Activated T-helper 1 cell treated with anti-CD3 and anti-CD28 coated beads, Interleukin-12 subunit alpha, Interleukin-12 subunit beta, Interleukin-2, Interleukin-4 antibody, amounts not matched to agents 30 ng/mL and 10 ng/mL and 1 ng/mL, durations not matched to agents 14 hours and 24 hours and 36 hours (primary cell): ENCODE data around the gene SLC38A6. TPM values are rescaled to one million over a fixed set of nuclear protein-coding genes. Genes with fewer than 3 reads are reported as not detected.
"Not testable (repeated sequence)": the region's sequence is repeated elsewhere in the genome, so short reads cannot be mapped to it uniquely, and the experiment has no call there.

ENCODE experiments used
- DNase-seq: peaks from one replicate; pipeline ENCODE4 v3.0.0; 2021; ENCODE audit warnings: low spot score
- H3K27ac Mint-ChIP-seq: one replicate; pipeline ENCODE4 v1.8.0; 2021; ENCODE audit warnings: mild to moderate bottlenecking, mixed read lengths
- H3K27me3 Mint-ChIP-seq: one replicate; pipeline ENCODE4 v1.8.0; 2022; ENCODE audit warnings: mild to moderate bottlenecking, moderate library complexity, mixed read lengths; ENCODE audit not compliant: insufficient read depth
- H3K36me3 Mint-ChIP-seq: one replicate; pipeline ENCODE4 v1.8.0; 2021; ENCODE audit warnings: low read depth, mixed read lengths
- H3K4me1 Mint-ChIP-seq: one replicate; pipeline ENCODE4 v1.8.0; 2021; ENCODE audit warnings: low read depth, mixed read lengths
- H3K4me3 Mint-ChIP-seq: one replicate; pipeline ENCODE4 v1.8.0; 2021; ENCODE audit warnings: mild to moderate bottlenecking, moderate library complexity, mixed read lengths
- H3K9me3 Mint-ChIP-seq: one replicate; pipeline ENCODE4 v1.8.0; 2021; ENCODE audit warnings: mixed read lengths
- intact Hi-C: fragments of 100-400 bp; cut with micrococcal nuclease; formaldehyde crosslinking; loops from one replicate; pipeline ENCODE4 v1.15.1; 2024
- total RNA-seq: library from RNA; stranded (reverse); gene quantifications from 2 replicates; pipeline ENCODE4 v1.2.3, GENCODE V29; 2022

Gene SLC38A6
- total RNA-seq, 1 donor from 2014 or later = 4.5 TPM

- DNase-seq = no peak
- H3K27me3 Mint-ChIP-seq = no peaks in the 10 kb centered on the region
- H3K27ac Mint-ChIP-seq = no peak overlapping the region
- no peaks in the 10 kb centered on the region for H3K4me1 Mint-ChIP-seq
- intact Hi-C loops = no loop called here
- H3K4me3 Mint-ChIP-seq = no peak overlapping the region
- H3K9me3 Mint-ChIP-seq = no peaks in the 10 kb centered on the region
- peaks cover 2% of the 10 kb centered on the region for H3K36me3 Mint-ChIP-seq
Measured at GRCh38 chr14:61076556-61076955, 95.5 kb downstream of the SLC38A6 start.

GRCh38 chr14:61077437-61077836, 96.4 kb downstream of the SLC38A6 start:
- Mint-ChIP-seq H3K27me3 (no peaks in the 10 kb centered on the region), H3K27ac (no peak overlapping the region), H3K9me3 (no peaks in the 10 kb centered on the region), H3K4me1 (no peaks in the 10 kb centered on the region), H3K4me3 (no peak overlapping the region), H3K36me3 (peaks cover 2% of the 10 kb centered on the region)
- intact Hi-C loops = no loop called here
- no peak for DNase-seq

- H3K4me3 Mint-ChIP-seq = no peak overlapping the region
- no peaks in the 10 kb centered on the region for H3K9me3 Mint-ChIP-seq
- intact Hi-C loops = no loop called here
- peaks cover 2% of the 10 kb centered on the region for H3K36me3 Mint-ChIP-seq
- DNase-seq = no peak
- H3K27ac Mint-ChIP-seq = no peak overlapping the region
- H3K4me1 Mint-ChIP-seq = no peaks in the 10 kb centered on the region
- H3K27me3 Mint-ChIP-seq = no peaks in the 10 kb centered on the region
Measured at GRCh38 chr14:61077951-61078720, 97.1 kb downstream of the SLC38A6 start.

GRCh38 chr14:61080591-61081010, 99.6 kb downstream of the SLC38A6 start:
- Mint-ChIP-seq H3K9me3 (no peaks in the 10 kb centered on the region), H3K4me1 (no peaks in the 10 kb centered on the region), H3K4me3 (no peak overlapping the region), H3K36me3 (peaks cover 2% of the 10 kb centered on the region), H3K27me3 (no peaks in the 10 kb centered on the region), H3K27ac (no peak overlapping the region)
- no peak for DNase-seq
- intact Hi-C loops = no loop called here

- H3K4me3 Mint-ChIP-seq = no peak overlapping the region
- H3K36me3 Mint-ChIP-seq = no peaks in the 10 kb centered on the region
- H3K4me1 Mint-ChIP-seq = peaks cover 8% of the 10 kb centered on the region
- no peaks in the 10 kb centered on the region for H3K27me3 Mint-ChIP-seq
- DNase-seq = no peak
- H3K9me3 Mint-ChIP-seq = peaks cover 3% of the 10 kb centered on the region
- intact Hi-C loops = no loop called here
- no peak overlapping the region for H3K27ac Mint-ChIP-seq
Measured at GRCh38 chr14:61088081-61088480, 107.0 kb downstream of the SLC38A6 start.

- H3K4me1 Mint-ChIP-seq = peaks cover 8% of the 10 kb centered on the region
- intact Hi-C loops = no loop called here
- peaks cover 3% of the 10 kb centered on the region for H3K36me3 Mint-ChIP-seq
- H3K27ac Mint-ChIP-seq = no peak overlapping the region
- H3K9me3 Mint-ChIP-seq = peaks cover 3% of the 10 kb centered on the region
- no peak overlapping the region for H3K4me3 Mint-ChIP-seq
- H3K27me3 Mint-ChIP-seq = no peaks in the 10 kb centered on the region
- no peak for DNase-seq
Measured at GRCh38 chr14:61089126-61089750, 108.2 kb downstream of the SLC38A6 start.

- no peaks in the 10 kb centered on the region for H3K27me3 Mint-ChIP-seq
- H3K9me3 Mint-ChIP-seq = peaks cover 8% of the 10 kb centered on the region
- peaks cover 8% of the 10 kb centered on the region for H3K4me1 Mint-ChIP-seq
- peaks cover 6% of the 10 kb centered on the region for H3K36me3 Mint-ChIP-seq
- H3K27ac Mint-ChIP-seq = peak overlapping the region; percentile 63
- intact Hi-C loops = no loop called here
- DNase-seq = no peak
- no peak overlapping the region for H3K4me3 Mint-ChIP-seq
Measured at GRCh38 chr14:61090432-61091216, 109.6 kb downstream of the SLC38A6 start.

GRCh38 chr14:61091657-61092273, 110.7 kb downstream of the SLC38A6 start:
- Mint-ChIP-seq H3K27me3 (no peaks in the 10 kb centered on the region), H3K36me3 (peaks cover 6% of the 10 kb centered on the region), H3K4me3 (no peak overlapping the region), H3K9me3 (peaks cover 8% of the 10 kb centered on the region), H3K27ac (no peak overlapping the region), H3K4me1 (peaks cover 8% of the 10 kb centered on the region)
- intact Hi-C loops = no loop called here
- DNase-seq = no peak

- peaks cover 24% of the 10 kb centered on the region for H3K4me1 Mint-ChIP-seq
- DNase-seq, H3K4me3 Mint-ChIP-seq, H3K27ac Mint-ChIP-seq, H3K27me3 Mint-ChIP-seq, intact Hi-C loops: not testable (repeated sequence)
- H3K36me3 Mint-ChIP-seq = peaks cover 11% of the 10 kb centered on the region
- peaks cover 23% of the 10 kb centered on the region for H3K9me3 Mint-ChIP-seq
Measured at GRCh38 chr14:61098096-61098495, 117.1 kb downstream of the SLC38A6 start.

- Mint-ChIP-seq H3K27me3 (no peaks in the 10 kb centered on the region), H3K27ac (no peak overlapping the region), H3K9me3 (peaks cover 23% of the 10 kb centered on the region), H3K4me3 (no peak overlapping the region), H3K36me3 (peaks cover 11% of the 10 kb centered on the region), H3K4me1 (peaks cover 31% of the 10 kb centered on the region)
- no peak for DNase-seq
- intact Hi-C loops = loop anchor here (1.0 kb wide), 1 partner anchor 48 kb away; no protein-coding TSS in a partner anchor
Measured at GRCh38 chr14:61098721-61099120, 117.7 kb downstream of the SLC38A6 start.

GRCh38 chr14:61099216-61099835, 118.3 kb downstream of the SLC38A6 start:
- Mint-ChIP-seq H3K27me3 (no peaks in the 10 kb centered on the region), H3K9me3 (peaks cover 23% of the 10 kb centered on the region), H3K4me3 (no peak overlapping the region), H3K27ac (peak overlapping the region; percentile 8), H3K4me1 (peaks cover 37% of the 10 kb centered on the region), H3K36me3 (peaks cover 9% of the 10 kb centered on the region)
- DNase-seq = no peak
- intact Hi-C loops = loop anchor here (1.0 kb wide), 1 partner anchor 47 kb away; no protein-coding TSS in a partner anchor

GRCh38 chr14:61101803-61102548, 120.9 kb downstream of the SLC38A6 start:
- intact Hi-C loops = loop anchor here (1.0 to 5.0 kb wide), 8 partner anchors 76 to 1010 kb away; partner anchors contain the start of genes PCNX4, SLC38A6 and TRMT5
- Mint-ChIP-seq H3K4me1 (peaks cover 38% of the 10 kb centered on the region), H3K4me3 (no peak overlapping the region), H3K9me3 (peaks cover 24% of the 10 kb centered on the region), H3K27ac (peak overlapping the region; percentile 82), H3K36me3 (peaks cover 9% of the 10 kb centered on the region), H3K27me3 (no peaks in the 10 kb centered on the region)
- DNase-seq = no peak
